Measurements from ENCODE around the gene PPP2R5D.

GRCh38 chr6:42937548-42938427, 46.6 kb upstream of the PPP2R5D start:
- TF ChIP-seq CTCF (IDR thresholded peaks at IDR 0.05; ENCODE audit: low read depth, low read length) (no peak), EZH2phosphoT487 (IDR thresholded peaks at IDR 0.05; ENCODE audit: low read depth) (no peak)
